ENCODE results near the gene IHH.

Gene IHH

DNA sequence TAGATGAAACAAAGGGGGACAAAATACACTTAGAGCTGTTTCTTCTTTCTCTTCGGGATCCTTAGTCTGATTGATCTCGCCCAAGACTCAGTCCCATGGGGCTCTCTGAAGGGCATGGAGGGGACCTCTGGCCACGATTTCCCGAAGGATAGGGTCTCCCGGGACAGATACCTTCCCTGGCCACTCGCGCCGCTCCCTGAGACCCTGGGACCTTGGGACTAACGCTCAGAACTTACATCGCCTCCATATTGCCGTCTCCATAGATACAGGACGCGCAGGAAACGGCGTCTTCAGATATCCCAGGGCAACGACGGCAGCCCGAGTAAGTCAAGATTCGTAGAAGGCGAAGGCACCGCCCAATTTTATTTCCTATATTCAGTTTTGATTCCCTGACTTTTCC, 19.5 kb downstream of the IHH start, which contains the start of gene CFAP65:
Gene CFAP65, minus strand, starts transcription at position 265 of the 400 bp plus-strand sequence. CDS start 2,468 bp downstream, outside the sequence.
- peak; percentile 65 for DNase-seq (ENCODE audit: low read depth, low spot score)

DNA sequence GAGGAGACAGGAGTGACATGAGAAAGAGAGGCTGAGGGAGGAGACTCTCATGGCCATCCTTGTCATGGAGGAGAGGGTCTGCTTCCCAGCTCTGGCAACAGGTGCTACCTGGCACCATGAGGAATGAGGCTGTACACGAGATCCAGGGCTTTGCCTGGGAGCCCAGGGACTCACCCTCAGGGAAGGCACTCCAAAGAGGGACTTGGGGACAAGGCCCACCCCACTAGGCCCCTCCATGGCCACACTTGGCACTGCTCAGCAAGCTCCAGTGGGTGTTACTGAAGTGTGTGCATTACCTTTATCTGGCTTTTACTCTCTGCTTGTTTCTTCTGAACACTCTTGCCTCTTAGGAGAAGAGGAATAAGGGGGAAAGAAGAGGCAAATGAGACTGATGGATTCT, 22.1 kb downstream of the IHH start:
- DNase-seq (ENCODE audit: low read depth, low spot score): no peak

DNA sequence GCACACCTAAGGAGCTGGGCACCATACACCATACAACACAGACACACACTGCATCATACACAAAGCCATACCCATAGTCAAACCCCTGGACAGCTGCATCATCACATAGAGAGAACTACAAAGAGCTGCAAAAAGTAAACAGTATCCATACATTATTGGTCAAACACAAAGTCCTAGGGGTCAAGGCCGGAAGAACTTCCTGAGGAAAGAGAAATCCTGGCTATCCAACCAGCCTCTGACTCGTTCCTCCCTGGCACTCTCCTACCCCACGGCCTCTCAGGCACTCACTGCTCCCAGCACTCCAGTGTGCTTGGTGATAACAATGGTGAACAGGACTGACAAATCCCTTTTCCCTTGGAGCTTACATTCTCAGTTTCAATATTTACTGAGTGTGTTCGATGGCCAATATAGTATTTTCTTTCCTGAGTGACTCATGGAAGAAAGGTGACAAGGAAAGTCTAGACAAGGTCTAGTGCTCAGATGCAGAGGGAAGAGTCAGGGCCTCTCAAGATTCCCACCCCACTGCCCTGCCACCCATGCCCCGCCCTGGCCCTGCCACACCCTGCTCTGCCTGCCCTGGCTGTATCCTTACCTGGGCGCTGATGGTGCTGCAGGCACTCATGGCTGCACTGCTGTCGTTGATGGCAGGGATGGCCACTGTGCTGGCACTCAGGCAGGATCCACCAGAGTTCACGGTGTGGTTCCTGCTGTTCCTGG, 22.8 kb downstream of the IHH start:
- no peak for DNase-seq (ENCODE audit: low read depth, low spot score)

DNA sequence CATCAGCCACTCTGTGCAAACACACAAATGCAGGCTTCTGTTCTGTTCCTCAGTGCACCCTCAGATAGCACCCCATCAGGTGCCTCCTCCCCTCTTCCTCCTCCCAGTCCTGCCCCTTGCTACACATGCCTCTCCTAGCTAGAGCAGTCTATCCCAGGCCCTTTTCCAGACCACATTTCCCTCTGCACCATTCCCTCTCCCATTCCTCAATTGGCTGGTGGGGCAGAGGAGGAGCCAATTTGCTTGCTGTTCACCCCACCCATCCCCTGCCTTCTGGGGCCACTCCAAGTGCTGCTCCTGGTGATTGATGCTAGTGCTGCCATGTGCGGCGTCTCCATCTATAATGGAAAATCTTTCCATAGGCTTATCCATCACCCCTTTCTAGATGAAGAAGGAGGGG, 24.8 kb downstream of the IHH start:
- no peak for DNase-seq (ENCODE audit: low read depth, low spot score)

DNA sequence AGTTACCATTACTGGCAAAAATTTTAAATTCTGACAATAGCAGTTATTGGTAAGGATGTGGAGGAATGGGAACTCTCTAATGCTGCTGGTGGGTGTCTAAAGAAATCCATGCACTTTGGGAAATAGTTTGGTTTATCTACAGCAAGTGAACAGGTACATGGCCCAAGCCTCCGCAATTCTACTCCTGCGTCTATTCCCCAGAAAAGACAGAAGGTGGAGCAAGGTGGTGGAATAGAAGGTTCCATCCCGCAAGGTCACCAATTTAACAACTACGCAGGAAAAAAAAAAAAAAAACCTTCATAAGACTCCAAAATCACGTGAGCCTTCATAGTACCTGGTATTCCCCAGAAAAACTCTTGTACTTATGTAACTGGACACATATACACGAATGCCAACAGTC, 25.9 kb downstream of the IHH start:
- DNase-seq (ENCODE audit: low read depth, low spot score): no peak

DNA sequence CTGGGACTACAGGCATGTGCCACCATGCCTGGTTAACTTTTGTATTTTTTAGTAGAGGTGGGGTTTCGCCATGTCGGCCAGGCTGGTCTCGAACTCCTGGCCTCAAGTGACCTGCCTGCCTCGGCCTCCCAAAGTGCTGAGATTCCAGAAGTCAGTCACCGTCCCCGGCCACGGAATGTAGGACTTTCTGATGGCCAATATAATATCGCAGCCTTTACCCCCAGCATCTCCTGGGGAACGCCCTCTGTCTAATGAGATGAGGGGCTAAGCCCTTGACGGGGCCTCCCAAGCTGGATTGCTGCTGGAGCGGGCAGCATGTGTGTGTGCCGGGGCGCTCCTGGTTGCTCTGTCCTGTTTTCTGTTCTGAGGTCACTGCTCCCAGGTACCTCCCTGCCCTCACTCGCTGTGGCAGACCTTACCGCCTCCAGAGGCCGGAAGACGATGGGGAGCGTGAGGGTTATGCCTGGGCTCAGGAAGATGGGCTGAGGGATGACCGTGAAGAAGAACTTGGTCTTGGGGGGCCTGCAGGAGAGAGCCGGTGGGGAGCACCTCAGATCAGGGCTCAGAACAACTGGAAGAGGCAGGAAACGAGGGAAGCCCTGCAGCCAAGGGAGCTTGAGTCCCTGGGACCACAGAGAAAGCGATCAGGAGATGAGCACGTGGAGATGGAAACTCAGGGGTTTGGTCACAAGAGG, 28.5 kb downstream of the IHH start:
- DNase-seq (ENCODE audit: low read depth, low spot score): no peak

DNA sequence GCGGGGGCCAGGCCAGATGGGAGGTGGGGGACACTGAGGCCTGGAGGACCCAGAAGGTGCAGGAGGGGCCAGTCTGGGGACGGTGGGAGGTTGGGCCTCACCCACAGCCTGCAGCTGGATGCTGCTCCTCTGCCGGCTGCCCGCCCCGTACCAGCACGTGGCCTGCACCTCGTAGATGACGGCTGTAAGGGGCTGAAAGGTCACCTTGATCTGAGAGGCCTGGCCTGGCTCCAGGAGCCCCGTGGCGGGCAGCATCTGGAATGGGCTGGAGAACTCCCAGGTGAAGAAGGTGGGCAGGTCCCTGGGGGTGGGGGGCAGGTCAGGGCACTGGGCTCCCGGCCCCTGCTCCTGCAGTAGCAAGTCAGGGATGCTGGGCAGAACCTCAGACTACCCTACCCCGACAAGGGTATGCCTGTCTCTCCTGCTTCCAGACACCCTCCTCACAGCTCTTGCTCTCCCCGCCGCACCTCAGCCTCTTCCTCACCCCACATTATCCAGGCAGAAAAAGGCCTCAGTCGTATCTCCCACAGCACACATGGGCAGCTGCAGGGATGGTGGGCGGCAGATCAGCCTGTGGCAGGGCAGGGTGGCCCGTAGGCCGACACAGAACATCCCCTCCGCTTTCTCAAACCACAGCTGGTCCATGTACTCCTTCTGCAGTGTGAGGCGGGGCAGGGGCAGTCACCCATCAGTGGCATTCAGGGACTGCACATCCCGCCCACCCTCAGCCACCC, 29.5 kb downstream of the IHH start:
- DNase-seq (ENCODE audit: low read depth, low spot score): no peak

DNA sequence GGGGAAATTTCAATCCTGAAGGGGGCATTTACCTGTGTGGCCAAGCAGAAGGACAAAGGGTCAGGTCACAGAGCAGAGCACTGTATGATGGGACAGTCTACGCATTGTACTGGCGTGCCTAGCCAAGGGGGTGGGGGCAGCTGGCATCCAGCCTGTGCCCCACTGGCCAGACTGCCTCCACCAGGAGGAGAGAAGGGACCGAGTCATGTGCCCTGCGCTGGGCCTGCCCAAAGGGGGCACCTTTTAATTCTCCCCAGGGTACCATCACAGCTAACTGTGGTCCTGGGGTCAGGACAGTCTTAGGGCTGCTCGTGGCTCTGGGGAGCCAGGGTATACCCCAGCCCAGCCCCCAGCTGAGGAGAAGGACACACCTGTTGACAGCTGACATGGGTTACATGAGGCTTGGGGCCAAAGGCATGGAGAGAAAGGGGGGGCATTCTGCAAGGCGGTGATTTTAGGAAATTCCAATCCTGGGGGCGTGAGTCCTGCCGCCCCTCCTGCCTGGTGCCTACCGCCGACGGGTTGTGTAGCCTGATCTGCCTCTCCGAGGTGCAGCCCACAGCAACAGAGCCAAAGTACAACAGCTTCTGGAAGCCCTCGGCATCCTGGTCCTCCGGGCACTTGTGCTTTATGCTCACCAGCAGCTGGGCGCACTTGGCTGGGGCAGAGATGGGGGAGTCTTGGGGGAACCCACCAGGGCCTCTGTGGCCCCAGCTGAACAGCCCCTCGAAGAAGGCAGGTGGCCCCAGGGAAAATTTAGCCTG, 30.4 kb downstream of the IHH start:
- DNase-seq (ENCODE audit: low read depth, low spot score): no peak

DNA sequence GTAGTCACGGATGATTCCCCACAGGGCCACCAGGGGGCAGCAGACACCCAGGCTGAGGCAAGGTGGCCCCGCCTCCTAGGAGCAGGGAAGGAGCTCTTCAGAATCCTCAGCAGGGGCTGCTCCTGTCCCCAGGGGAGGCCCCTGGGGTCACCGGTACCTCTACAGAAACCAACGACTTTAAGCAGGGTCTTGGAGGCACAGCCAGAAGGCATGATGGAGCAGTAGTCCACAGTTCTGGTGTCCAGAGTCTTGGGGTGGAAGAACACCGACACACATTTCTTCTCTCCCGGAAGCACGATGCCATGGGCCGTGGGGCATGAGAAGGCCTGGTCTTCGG, 30.9 kb downstream of the IHH start:
- peak; percentile 89 for DNase-seq (ENCODE audit: low read depth, low spot score)

DNA sequence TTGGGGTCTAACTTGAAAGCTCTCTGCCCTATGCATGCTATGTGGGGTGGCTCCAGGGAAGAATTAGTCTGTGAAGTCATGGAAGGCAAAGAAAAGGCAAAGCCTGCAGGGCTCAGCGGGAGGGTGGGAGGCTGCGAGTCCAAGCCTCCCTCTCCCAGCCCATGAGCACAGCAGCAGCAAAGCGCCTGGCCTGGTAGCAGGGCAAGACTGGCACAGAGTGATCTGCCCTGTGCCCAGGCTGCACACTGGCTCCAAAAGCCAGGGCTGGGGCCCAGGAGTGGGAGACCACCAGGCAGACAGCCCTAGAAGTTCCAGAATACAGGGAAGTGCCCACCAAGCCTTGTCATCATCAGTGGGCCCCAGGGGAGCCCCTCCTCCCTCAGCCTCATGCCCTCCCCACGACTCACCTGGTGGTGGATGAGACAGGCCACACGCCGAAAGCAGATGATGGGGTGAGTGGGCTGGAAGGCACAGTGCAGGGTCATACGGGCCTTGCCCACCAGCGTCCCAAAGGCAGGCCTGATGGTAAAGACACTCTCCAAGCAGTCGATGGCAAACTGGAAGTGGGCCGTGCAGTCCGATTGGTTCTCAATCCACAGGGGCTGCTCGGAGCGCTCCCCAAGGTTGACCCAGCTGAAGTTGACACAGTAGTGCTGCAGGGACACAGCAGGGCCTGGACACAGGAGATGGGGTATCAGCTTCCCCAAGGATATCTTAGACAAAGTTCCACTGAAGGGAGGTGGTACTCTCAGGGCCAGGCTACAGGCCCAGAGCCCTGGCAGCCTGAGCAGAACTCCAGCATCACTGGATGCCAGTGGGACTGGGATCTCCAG, 31.5 kb downstream of the IHH start:
- no peak for DNase-seq (ENCODE audit: low read depth, low spot score)

DNA sequence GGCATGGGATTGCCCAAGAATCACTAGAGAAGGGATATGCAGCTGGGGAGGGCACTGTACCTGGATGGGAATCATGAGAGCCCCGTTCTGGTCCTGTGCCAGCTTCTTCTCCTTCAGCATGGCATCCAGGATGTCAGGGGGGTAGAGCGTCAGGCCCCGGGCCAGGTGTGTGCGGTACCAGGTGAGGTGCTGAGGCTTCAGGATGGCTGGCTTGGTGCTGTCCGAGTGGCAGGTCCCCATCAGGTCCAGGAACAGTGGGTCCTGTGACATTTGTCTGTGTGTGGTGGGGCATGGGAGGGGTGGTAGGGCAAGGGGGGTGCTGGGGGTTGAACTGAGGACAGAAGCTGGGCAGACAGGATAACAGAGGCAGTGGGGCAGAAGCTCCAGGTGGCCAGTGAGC, 32.6 kb downstream of the IHH start:
- DNase-seq (ENCODE audit: low read depth, low spot score): no peak

DNA sequence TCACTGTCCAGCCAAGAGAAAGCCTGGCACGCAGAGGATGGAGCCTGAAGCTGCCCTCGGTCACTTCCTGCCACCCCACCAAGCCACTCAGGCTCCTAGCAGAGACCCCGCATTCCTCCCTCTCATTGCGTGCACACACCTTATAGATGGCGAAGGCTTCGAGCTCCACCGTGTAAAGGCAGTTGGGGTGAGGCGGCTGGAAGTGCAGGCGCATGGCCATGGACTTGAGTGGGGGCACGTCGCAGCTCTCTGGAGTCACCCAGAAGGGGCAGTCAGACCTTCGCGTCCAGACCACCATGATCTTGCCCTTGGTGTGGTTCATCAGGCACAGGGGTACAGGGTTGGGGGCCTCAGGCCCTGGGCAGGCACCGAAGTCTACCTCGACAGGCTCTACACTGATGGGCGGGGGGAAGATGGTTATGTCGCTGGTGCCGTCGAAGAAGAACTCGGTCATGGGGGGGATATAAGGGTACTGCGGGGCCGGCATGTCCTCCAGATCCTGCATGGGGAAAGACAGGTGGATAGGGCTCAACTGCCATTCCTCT, 33.1 kb downstream of the IHH start:
- no peak for DNase-seq (ENCODE audit: low read depth, low spot score)

DNA sequence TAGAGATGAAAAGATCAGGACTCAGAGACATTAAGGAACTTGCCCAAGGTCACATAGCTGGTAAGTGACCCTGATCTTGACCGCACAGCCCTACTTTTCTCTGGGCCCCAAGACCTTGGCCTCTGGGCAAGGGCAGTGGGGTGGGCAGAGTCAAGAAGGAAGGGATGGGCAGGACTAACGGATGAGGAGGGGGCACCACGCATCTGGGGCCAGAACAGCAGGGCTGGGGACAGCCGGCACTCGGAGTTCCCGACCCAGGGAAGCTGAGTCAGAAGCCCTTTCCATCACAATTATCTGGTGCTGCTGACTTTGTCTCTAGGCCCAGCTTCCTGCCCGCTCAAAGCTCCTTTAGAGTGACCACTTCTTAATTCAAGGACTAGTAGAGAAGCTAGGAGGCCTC, 33.8 kb downstream of the IHH start:
- DNase-seq (ENCODE audit: low read depth, low spot score): no peak

DNA sequence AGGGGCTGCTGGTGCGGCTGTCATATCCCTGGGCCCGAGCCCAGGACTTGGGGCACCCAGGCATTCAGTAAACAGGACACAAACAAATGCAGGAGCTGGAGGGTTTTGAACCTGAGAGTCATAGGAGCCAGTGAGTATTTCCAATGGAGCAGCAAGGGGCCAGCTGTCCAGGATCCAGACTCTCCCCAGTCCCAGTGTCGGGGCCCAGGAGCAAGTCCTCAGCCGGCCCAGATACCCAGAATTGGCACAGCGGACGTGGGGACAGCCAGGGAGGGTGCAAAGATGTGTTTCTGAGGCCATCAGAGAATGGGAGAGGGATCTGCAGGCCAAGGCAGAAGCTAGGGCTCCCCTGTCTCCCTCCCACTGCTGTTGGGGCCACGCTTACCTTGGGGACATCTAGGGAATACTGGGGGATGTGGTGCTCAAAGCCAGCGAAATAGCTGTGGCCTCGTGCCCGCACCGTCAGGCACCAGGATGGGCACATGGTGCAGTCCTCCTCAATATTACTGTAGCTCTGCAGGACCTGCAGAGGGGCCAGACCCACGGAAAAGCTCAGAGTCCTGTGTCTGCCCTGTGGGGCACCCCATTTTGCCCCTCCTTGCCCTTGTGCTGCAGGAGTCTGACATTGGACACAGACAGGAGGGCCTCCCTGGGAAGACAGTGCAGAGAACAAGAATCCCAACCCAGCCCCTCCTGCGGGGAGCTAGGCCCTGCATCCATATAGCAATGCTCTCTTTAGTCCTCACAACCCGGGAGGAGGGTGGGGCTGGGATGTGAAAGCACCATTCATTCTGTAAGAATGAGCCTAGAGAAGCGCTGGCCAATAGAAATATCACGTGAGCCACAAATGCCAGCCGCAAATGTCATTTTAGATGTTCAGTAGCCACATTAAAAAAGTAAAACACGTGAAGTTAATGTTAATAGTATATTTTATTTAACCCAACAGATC, 34.8 kb downstream of the IHH start:
- no peak for DNase-seq (ENCODE audit: low read depth, low spot score)

DNA sequence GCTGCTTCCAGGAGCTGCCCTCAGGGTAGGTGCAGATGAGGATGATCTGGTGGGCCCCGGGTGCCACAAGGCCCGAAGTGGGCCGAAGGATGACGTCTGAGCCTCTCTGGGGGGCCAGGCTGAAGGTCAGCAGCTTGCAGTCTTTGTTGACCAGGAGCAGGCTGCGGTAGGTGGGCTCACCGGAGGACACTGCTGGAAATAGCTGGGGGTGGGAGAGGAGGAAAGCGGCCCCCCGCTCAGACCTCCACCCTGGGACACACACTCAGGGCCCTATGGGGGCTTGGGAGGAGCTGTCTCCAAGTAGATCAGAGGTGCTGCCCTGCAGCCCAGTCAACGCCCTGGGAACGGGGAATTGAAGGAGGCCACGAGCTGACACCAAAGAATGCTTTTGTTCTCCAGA, 36.7 kb downstream of the IHH start:
- DNase-seq (ENCODE audit: low read depth, low spot score): no peak

DNA sequence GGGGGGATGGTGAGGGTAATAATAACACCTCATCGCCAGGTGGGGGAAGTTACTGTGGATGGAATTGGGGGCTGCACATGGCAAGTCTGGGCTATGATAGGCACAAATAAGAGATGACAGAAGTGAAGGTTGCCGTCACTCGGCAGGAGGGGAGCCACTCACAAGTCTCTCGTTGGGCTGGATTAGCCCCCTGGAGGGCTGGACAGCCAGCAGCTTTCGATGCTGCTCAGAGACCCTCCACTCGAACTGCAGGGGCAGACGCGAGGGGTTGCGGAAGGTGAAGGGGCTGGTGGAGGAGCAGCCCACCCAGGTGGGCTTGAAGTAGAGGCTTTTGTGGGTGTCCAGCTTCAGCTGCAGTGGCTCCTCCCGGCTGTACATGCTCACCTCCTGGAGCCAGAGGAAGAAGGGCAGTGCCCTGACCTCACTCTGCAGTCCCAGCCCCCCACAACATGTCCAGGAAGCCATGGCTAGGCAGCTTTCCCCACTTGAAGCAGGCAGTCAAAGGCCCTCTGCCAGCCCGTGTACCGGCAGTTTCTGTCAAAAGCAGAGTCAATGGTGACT, 37.6 kb downstream of the IHH start:
- DNase-seq (ENCODE audit: low read depth, low spot score): no peak

DNA sequence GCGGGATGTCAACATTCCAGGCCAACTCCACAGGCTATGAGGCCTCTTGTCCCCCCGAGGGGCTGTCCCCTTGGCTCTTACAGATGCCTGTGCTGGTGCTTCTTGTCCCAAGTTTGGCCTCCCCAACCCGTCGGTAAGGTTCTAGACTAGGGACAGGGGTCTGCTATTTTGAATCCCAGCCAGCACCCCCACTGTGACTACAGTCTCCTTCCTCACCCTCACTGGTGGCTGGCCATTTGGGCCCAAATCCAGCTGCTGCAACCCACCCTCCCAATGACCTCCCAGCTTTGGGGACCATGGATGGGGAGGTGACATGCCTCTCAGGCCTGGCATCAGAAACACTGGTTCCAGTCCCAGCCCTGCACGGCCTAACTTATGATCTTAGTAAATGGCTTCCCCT, 38.1 kb downstream of the IHH start:
- no peak for DNase-seq (ENCODE audit: low read depth, low spot score)

DNA sequence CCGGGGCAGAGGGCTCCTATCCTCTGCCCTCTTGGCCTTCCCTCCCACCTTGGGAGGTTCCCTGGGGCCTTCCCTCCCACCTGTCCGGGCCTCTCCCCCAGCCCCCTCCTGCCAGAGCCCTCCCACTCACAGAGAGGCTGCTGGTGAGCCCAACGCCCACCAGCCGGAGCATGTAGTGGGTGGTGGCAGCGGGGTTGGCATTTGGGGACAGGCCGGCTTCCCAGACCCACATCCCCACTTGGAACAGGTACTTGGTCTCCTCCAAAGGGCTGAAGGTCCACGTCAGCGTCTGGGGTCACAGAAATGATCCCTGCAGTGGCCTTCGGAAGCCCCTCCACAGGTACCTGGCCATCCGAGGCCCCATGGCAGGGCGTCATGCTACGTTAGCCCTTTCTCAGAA, 38.7 kb downstream of the IHH start:
- DNase-seq (ENCODE audit: low read depth, low spot score): no peak

DNA sequence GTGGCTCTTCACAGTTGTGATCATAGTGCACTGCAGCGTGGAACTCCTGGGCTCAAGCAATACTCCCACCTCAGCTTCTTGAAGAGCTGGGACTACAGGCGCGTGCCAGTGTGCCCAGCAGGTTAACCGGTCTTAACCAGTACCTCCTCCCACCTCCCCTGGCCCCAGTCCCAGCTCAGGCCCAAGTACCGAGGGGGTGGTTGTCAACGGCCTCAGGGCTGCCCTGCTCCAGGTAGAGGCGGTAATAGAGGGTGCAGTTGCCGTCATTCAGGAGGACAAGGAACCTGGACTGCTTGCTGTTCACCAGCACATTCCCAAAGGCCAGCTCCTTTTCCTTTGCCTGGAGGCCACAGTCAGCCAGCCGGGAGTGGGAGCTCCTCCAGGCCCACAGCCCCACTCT, 39.1 kb downstream of the IHH start:
- no peak for DNase-seq (ENCODE audit: low read depth, low spot score)
